ENCODE data around the gene MMRN2. TPM values are rescaled to one million over a fixed set of nuclear protein-coding genes. Genes with fewer than 3 reads are reported as not detected.

The MMRN2 gene
- total RNA-seq, 1 experiment from 2014 or later, result 8.3 TPM

- Histone ChIP-seq H3K4me2 (ENCODE audit: low read length) (no peak overlapping the region), H3K79me2 (ENCODE audit: insufficient read depth, low read length) (no peaks in the 10 kb centered on the region), H3K4me3 (replicated peaks in 1 of 2; ENCODE audit: low read depth in 1 of 2, low read length in 2 of 2) (no peak overlapping the region), H4K20me1 (ENCODE audit: insufficient read depth) (no peaks in the 10 kb centered on the region), H3K4me1 (ENCODE audit: control insufficient read depth in 1 of 2, insufficient read depth in 2 of 2, low read length in 2 of 2) (peaks cover 0 to 17% of the 10 kb centered on the region in 2 experiments; a peak in 2 of 4 replicates), H3K27me3 (ENCODE audit: insufficient read depth, low read length) (no peaks in the 10 kb centered on the region), H2AFZ (ENCODE audit: low read depth, low read length, poor library complexity, severe bottlenecking) (no peak overlapping the region), H3K27ac (ENCODE audit: low read depth, low read length) (no peak overlapping the region), H3K36me3 (ENCODE audit: control insufficient read depth in 1 of 2, insufficient read depth in 2 of 2, low read length in 2 of 2) (no peaks in the 10 kb centered on the region), H3K9me3 (ENCODE audit: control insufficient read depth in 1 of 2, insufficient read depth in 1 of 2, low read depth in 1 of 2, low read length in 2 of 2) (no peaks in the 10 kb centered on the region), H3K9ac (ENCODE audit: low read length) (no peak overlapping the region), H3K9me2 (ENCODE audit: insufficient read depth) (no peaks in the 10 kb centered on the region)
- POLR2A ChIA-PET, result interaction anchor here (0.6 kb wide), 1 partner anchor 515 kb away, joined by 3 read pairs; no protein-coding TSS in a partner anchor
- TF ChIP-seq EZH2phosphoT487 (IDR thresholded peaks at IDR 0.05; ENCODE audit: borderline replicate concordance) (no peak), REST (IDR thresholded peaks at IDR 0.05; ENCODE audit: low read depth) (no peak), RAD21 (IDR thresholded peaks at IDR 0.05; ENCODE audit: low read depth) (no peak), TCF7L2 (IDR thresholded peaks at IDR 0.05; ENCODE audit: borderline replicate concordance, extremely low read depth, insufficient read depth, insufficient read length) (no peak), ZFX (IDR thresholded peaks at IDR 0.05) (0 out of 2 replicates have a peak, but pooled peaks have one; percentile 33), POLR2A (IDR thresholded peaks at IDR 0.05; ENCODE audit: borderline replicate concordance, extremely low read depth, insufficient read depth, insufficient read length) (no peak)
- intact Hi-C loops (cut with micrococcal nuclease), result no loop called here
- ATAC-seq (no peak), DNase-seq (ENCODE audit: low read depth, low spot score) (no peak)
- CTCF ChIA-PET, result interaction anchor here (1.0 to 2.3 kb wide), 3 partner anchors 14 to 25 kb away, joined by 3 to 10 read pairs (median 8); partner anchors contain the start of gene SNCG
- no TSS peak for BruUV-seq (replicated peaks)
- RAD21 ChIA-PET (ENCODE audit: low non-redundant PET in 1 of 2, low total read pairs in 2 of 2, uncharacterized antibody in 2 of 2, unreplicated experiment in 2 of 2), result interaction anchor here in 1 of 2 experiments (1.1 kb wide), 1 partner anchor 15 kb away, joined by 3 read pairs; no protein-coding TSS in a partner anchor
Measured at GRCh38 chr10:86944907-86945306, 12.5 kb downstream of the MMRN2 start.
